Body of pancreas (tissue), 4 donors: ENCODE results near the gene ATP13A2. TPM values are rescaled to one million over a fixed set of nuclear protein-coding genes. Genes with fewer than 3 reads are reported as not detected.

ENCODE experiments used
- ATAC-seq: fragments of 150-250 bp; one replicate; pipeline ENCODE4 v1.9.1; 2016
- DNase-seq, 4 donors: peaks; one replicate each; pipeline ENCODE4 v3.0.0-alpha.2; 2019
- H3K27ac ChIP-seq, 4 donors: fragments of 200-600 bp; sonication (generic); 1 replicate in 3 of 4; 2 replicates in 1 of 4; pipeline versions ENCODE4 v1.5.1 to v1.6.1; 2016 to 2019; ENCODE audit warnings: mild to moderate bottlenecking in 1 of 4, mixed read lengths in 1 of 4, moderate library complexity in 1 of 4
- H3K27me3 ChIP-seq, 2 donors: fragments of 200-600 bp; sonication (generic); one replicate each; pipeline ENCODE4 v1.6.0; 2016; ENCODE audit warnings: mild to moderate bottlenecking in 1 of 2
- H3K36me3 ChIP-seq, 2 donors: fragments of 200-600 bp; sonication (generic); replicated peaks in 1 of 2; 2 replicates each; pipeline ENCODE4 v1.5.1; 2016; ENCODE audit warnings: low read depth in 2 of 2; ENCODE audit not compliant: insufficient read depth in 1 of 2
- H3K4me1 ChIP-seq: fragments of 200-600 bp; sonication (generic); one replicate; pipeline ENCODE4 v1.6.0; 2016
- H3K4me3 ChIP-seq, 2 donors: fragments of 200-600 bp; sonication (generic); 1 replicate in 1 of 2; 2 replicates in 1 of 2; pipeline ENCODE4 v1.5.1; 2016 to 2019
- H3K9me3 ChIP-seq, 3 donors: fragments of 200-600 bp; sonication (generic); 1 replicate in 2 of 3; 2 replicates in 1 of 3; pipeline ENCODE4 v1.5.1; 2016
- CTCF ChIP-seq, 7 experiments: fragments of 450-650 bp in 4 of 7; fragments of 200-600 bp in 3 of 7; sonication (generic) in 3 of 7; IDR thresholded peaks; one replicate each; pipeline ENCODE4 v1.5.1; 2016 to 2019; ENCODE audit warnings: antibody characterized with exemption in 7 of 7
- POLR2A ChIP-seq, 3 donors: fragments of 450-650 bp; IDR thresholded peaks; one replicate each; pipeline ENCODE4 v1.6.1; 2016; ENCODE audit warnings: antibody characterized with exemption in 3 of 3, mild to moderate bottlenecking in 2 of 3
- WGBS, 2 donors: methylation state at CpG; one replicate each; pipeline ENCODE4 v1.1.5; 2017; 5-methylcytosine and 5-hydroxymethylcytosine counted together
- intact Hi-C: fragments of 100-400 bp; cut with DNase I; formaldehyde crosslinking; loops from one replicate; pipeline ENCODE4 v1.15.1; 2023
- total RNA-seq, 2 donors: library from RNA; depleted of rRNA; stranded (reverse); fragments of >200 nt; gene quantifications; one replicate each; pipeline ENCODE4 v1.1.0, GENCODE V29; 2016

The ATP13A2 gene
- total RNA-seq, 2 donors from 2014 or later, result 56.8 to 61.0 TPM

DNA sequence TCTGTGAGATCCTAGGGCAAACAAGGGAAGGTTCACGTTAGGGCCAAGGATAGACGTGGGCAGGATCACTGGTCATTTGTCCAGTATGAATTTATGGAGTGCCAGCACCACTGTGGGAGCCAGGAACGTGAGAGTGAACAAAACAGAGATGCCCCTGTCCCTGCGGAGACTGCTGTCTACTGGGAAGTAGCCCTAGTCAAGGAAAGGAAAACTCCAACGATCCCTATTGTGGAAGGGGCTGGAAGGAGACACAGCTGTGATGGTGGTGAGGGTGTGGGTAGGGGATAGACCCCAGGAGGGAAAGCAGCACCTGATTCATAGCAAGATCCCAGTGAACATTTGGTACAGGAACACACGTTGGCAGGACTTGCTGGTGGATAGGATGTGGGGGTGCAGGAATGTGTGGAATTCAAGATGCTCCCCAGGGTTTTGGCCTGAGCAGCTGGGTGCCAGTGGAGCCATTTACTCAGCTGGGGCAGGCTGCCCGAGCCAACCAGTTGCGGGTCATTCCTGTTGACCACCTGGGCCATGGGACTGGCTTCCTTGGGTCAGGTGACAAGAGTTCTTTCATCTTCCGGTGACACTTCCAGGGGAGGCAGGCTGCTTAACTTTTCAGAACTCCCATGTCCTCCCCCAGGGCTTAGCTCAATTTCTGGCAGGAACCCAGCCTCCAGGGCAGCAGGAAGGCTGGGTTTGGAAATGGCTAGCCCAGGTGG, 1.2 kb upstream of the ATP13A2 start:
- Histone ChIP-seq H3K4me3 (no peak overlapping the region), H3K36me3 (no peaks in the 10 kb centered on the region), H3K4me1 (peaks cover 35% of the 10 kb centered on the region), H3K9me3 (no peaks in the 10 kb centered on the region), H3K27ac (peak overlapping the region in 3 of 4 donors; percentile 35 to 71 (median 67)), H3K27me3 (no peaks in the 10 kb centered on the region)
- peak; percentile 40 for ATAC-seq
- DNase-seq, result peak; percentile 68 to 86 (median 75)
- TF ChIP-seq POLR2A (IDR thresholded peaks at IDR 0.05) (no peak), CTCF (IDR thresholded peaks at IDR 0.05) (no peak)
- 41 to 48% methylated on average over 8 to 9 of the region's 9 CpGs for WGBS, 2 donors
- intact Hi-C loops, result no loop called here

- peak overlapping the region in 3 of 4 donors; percentile 31 to 67 (median 57) for H3K27ac ChIP-seq
- peak overlapping the region; percentile 66 to 83 for H3K4me3 ChIP-seq
- no peaks in the 10 kb centered on the region for H3K27me3 ChIP-seq
- 0% methylated on average over 5 to 15 of the region's 15 CpGs for WGBS, 2 donors
- TF ChIP-seq CTCF (IDR thresholded peaks at IDR 0.05) (no peak), POLR2A (IDR thresholded peaks at IDR 0.05) (no peak)
- ATAC-seq, result no peak
- no peaks in the 10 kb centered on the region for H3K9me3 ChIP-seq
- intact Hi-C loops, result no loop called here
- H3K4me1 ChIP-seq, result peaks cover 35% of the 10 kb centered on the region
- no peak for DNase-seq
- H3K36me3 ChIP-seq, result no peaks in the 10 kb centered on the region
Observed at GRCh38 chr1:17011092-17011438, 663 bp downstream of the ATP13A2 start.

DNA sequence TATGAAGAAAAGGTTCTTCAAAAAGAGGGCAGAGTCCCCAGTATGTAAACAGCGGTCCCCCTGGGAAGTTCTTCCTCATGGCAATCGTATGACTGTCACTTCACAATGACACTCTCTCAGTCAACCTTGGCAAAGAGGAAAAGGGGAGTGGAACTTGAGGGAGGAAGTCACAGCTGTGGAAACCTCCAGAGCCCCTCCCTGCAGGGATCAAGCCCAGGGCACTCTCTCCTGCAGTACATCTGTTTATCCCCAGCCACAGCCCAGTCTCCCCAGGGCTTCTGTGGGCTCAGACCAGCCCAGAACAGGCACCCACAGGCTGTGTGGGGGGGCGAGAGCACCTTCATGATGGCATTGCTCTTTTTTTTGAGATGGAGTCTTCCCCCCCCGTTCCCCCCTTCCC, 2.0 kb downstream of the ATP13A2 start:
- Histone ChIP-seq H3K4me3 (no peak overlapping the region), H3K27me3 (no peaks in the 10 kb centered on the region), H3K27ac (no peak overlapping the region), H3K4me1 (peaks cover 35% of the 10 kb centered on the region), H3K9me3 (no peaks in the 10 kb centered on the region), H3K36me3 (peaks cover 0 to 4% of the 10 kb centered on the region in 2 donors)
- DNase-seq, result no peak
- ATAC-seq, result no peak
- WGBS, 2 donors, result 55 to 79% methylated on average over 4 of the region's 4 CpGs
- TF ChIP-seq POLR2A (IDR thresholded peaks at IDR 0.05) (no peak), CTCF (IDR thresholded peaks at IDR 0.05) (no peak)
- intact Hi-C loops, result no loop called here

- TF ChIP-seq CTCF (IDR thresholded peaks at IDR 0.05) (no peak), POLR2A (IDR thresholded peaks at IDR 0.05) (no peak)
- DNase-seq (no peak), ATAC-seq (no peak)
- Histone ChIP-seq H3K27me3 (no peaks in the 10 kb centered on the region), H3K4me1 (peaks cover 33% of the 10 kb centered on the region), H3K9me3 (no peaks in the 10 kb centered on the region), H3K4me3 (no peak overlapping the region), H3K36me3 (peaks cover 0 to 11% of the 10 kb centered on the region in 2 donors), H3K27ac (no peak overlapping the region)
- intact Hi-C loops, result no loop called here
- 86% methylated on average over 5 to 15 of the region's 15 CpGs for WGBS, 2 donors
Observed at GRCh38 chr1:17008208-17008855, 3.4 kb downstream of the ATP13A2 start.
